Liver (tissue), 9 donors: Measurements from ENCODE around the gene TBC1D4. TPM values are rescaled to one million over a fixed set of nuclear protein-coding genes. Genes with fewer than 3 reads are reported as not detected.

Source experiments
- DNase-seq: peaks from one replicate; pipeline ENCODE4 v3.0.0-alpha.2; 2017; ENCODE audit warnings: low spot score
- H3K27ac ChIP-seq, 2 donors: one replicate each; pipeline ENCODE4 v1.7.0; 2013; ENCODE audit warnings: inconsistent platforms in 2 of 2, low read length in 2 of 2, control low read depth in 1 of 2, low read depth in 1 of 2, mild to moderate bottlenecking in 1 of 2
- H3K27me3 ChIP-seq, 4 donors: one replicate each; pipeline versions ENCODE4 v1.6.1 to v1.7.0; 2013; ENCODE audit warnings: low read length in 3 of 4, inconsistent platforms in 1 of 4, mild to moderate bottlenecking in 1 of 4, moderate library complexity in 1 of 4; ENCODE audit not compliant: control insufficient read depth in 4 of 4, insufficient read depth in 4 of 4
- H3K36me3 ChIP-seq, 4 donors: one replicate each; pipeline versions ENCODE4 v1.6.1 to v1.7.0; 2013; ENCODE audit warnings: low read length in 3 of 4, mild to moderate bottlenecking in 3 of 4, low read depth in 1 of 4, moderate library complexity in 1 of 4; ENCODE audit not compliant: control insufficient read depth in 4 of 4, insufficient read depth in 3 of 4
- H3K4me1 ChIP-seq, 4 donors: one replicate each; pipeline versions ENCODE4 v1.6.1 to v1.7.0; 2013; ENCODE audit warnings: low read length in 3 of 4, mild to moderate bottlenecking in 3 of 4, moderate library complexity in 1 of 4; ENCODE audit not compliant: control insufficient read depth in 4 of 4, insufficient read depth in 4 of 4
- H3K4me3 ChIP-seq, 3 donors: one replicate each; pipeline versions ENCODE4 v1.6.1 to v1.7.0; 2013; ENCODE audit warnings: low read length in 3 of 3, control low read depth in 1 of 3, low read depth in 1 of 3, mild to moderate bottlenecking in 1 of 3
- H3K9ac ChIP-seq, 2 donors: one replicate each; pipeline ENCODE4 v1.7.0; 2013; ENCODE audit warnings: low read length in 2 of 2, mild to moderate bottlenecking in 2 of 2, moderate library complexity in 2 of 2, control low read depth in 1 of 2, low read depth in 1 of 2
- H3K9me3 ChIP-seq, 4 donors: one replicate each; pipeline versions ENCODE4 v1.6.1 to v1.7.0; 2013; ENCODE audit warnings: low read length in 3 of 4; ENCODE audit not compliant: control insufficient read depth in 4 of 4
- ATF3 ChIP-seq: IDR thresholded peaks from 2 replicates; pipeline ENCODE4 v1.6.1; 2016; ENCODE audit warnings: antibody characterized with exemption
- CTCF ChIP-seq: fragments of 150-350 bp; IDR thresholded peaks from 2 replicates; pipeline ENCODE4 v1.5.1; 2017; ENCODE audit warnings: improper control_type of control experiment, low read depth, low read length; ENCODE audit not compliant: missing input control
- EGR1 ChIP-seq, 2 donors: IDR thresholded peaks; 2 replicates each; pipeline ENCODE4 v1.6.1; 2016 to 2018; ENCODE audit warnings: antibody characterized with exemption in 2 of 2, low read depth in 2 of 2
- FOXA1 ChIP-seq: IDR thresholded peaks from 2 replicates; pipeline ENCODE4 v1.6.1; 2016; ENCODE audit warnings: antibody characterized with exemption
- FOXA2 ChIP-seq: IDR thresholded peaks from 2 replicates; pipeline ENCODE4 v1.6.1; 2016; ENCODE audit warnings: antibody characterized with exemption
- GABPA ChIP-seq, 2 donors: IDR thresholded peaks in 1 of 2; conservative IDR thresholded peaks in 1 of 2; 2 replicates each; pipeline ENCODE4 v1.6.1; 2016; ENCODE audit warnings: antibody characterized with exemption in 2 of 2, mild to moderate bottlenecking in 1 of 2, moderate library complexity in 1 of 2
- HNF4A ChIP-seq, 2 donors: conservative IDR thresholded peaks; 2 replicates each; pipeline ENCODE4 v1.6.1; 2016; ENCODE audit warnings: antibody characterized with exemption in 2 of 2, mild to moderate bottlenecking in 2 of 2
- HNF4G ChIP-seq: IDR thresholded peaks from 2 replicates; pipeline ENCODE4 v1.6.1; 2016; ENCODE audit warnings: antibody characterized with exemption
- JUND ChIP-seq, 2 donors: IDR thresholded peaks; 2 replicates each; pipeline ENCODE4 v1.6.1; 2016; ENCODE audit warnings: antibody characterized with exemption in 2 of 2
- MAX ChIP-seq: IDR thresholded peaks from 2 replicates; pipeline ENCODE4 v1.6.1; 2016; ENCODE audit warnings: antibody characterized with exemption
- NR2F2 ChIP-seq: IDR thresholded peaks from 2 replicates; pipeline ENCODE4 v1.6.1; 2016; ENCODE audit warnings: antibody characterized with exemption
- RAD21 ChIP-seq, 2 donors: IDR thresholded peaks; 2 replicates each; pipeline ENCODE4 v1.6.1; 2016; ENCODE audit warnings: antibody characterized with exemption in 2 of 2, mild to moderate bottlenecking in 2 of 2
- REST ChIP-seq: IDR thresholded peaks from 2 replicates; pipeline ENCODE4 v1.6.1; 2016; ENCODE audit warnings: antibody characterized with exemption, mild to moderate bottlenecking
- RXRA ChIP-seq, 2 donors: IDR thresholded peaks; 2 replicates each; pipeline ENCODE4 v1.6.1; 2017 to 2018; ENCODE audit warnings: antibody characterized with exemption in 2 of 2, mild to moderate bottlenecking in 1 of 2
- SP1 ChIP-seq: IDR thresholded peaks from 2 replicates; pipeline ENCODE4 v1.6.1; 2018; ENCODE audit warnings: antibody characterized with exemption, mild to moderate bottlenecking
- TAF1 ChIP-seq: conservative IDR thresholded peaks from 2 replicates; pipeline ENCODE4 v1.6.1; 2016; ENCODE audit warnings: antibody characterized with exemption, mild to moderate bottlenecking
- YY1 ChIP-seq: IDR thresholded peaks from 2 replicates; pipeline ENCODE4 v1.6.1; 2016; ENCODE audit warnings: antibody characterized with exemption, mild to moderate bottlenecking
- ZBTB33 ChIP-seq: IDR thresholded peaks from 2 replicates; pipeline ENCODE4 v1.6.1; 2016; ENCODE audit warnings: antibody characterized with exemption
- WGBS: extraction: QIAGEN DNeasy Blood & Tissue Kit; methylation state at CpG from one replicate; pipeline ENCODE4 v1.1.7; 2013; 5-methylcytosine and 5-hydroxymethylcytosine counted together
- polyA plus RNA-seq, 2 donors: library from polyadenylated mRNA; stranded (reverse) in 1 of 2; unstranded in 1 of 2; fragments of 200-250 nt in 1 of 2; fragments of >200 nt in 1 of 2; fragmentation: Nextera tagmentation in 1 of 2; extraction: Ambion mirVana in 1 of 2; gene quantifications; one replicate each; pipeline versions ENCODE4 v1.2.1 to v1.2.3, GENCODE V29; 2013 to 2015
- total RNA-seq, 2 donors: library from RNA; depleted of rRNA; stranded (reverse); fragments of >200 nt; gene quantifications; one replicate each; pipeline ENCODE4 v1.2.3, GENCODE V29; 2014
- donor health status: healthy.
- donor health status: healthy.
- donor health status: healthy.
- donor health status: healthy.
- donor health status: healthy.

Gene TBC1D4
- total and polyA plus RNA-seq, 4 donors = 2.3 to 11.1 (median 6.5) TPM

- no peak for TF ChIP-seq EGR1 (IDR thresholded peaks at IDR 0.05; ENCODE audit: low read depth in 2 of 2)
- TF ChIP-seq FOXA1 = no peak
- TF ChIP-seq HNF4A (conservative IDR thresholded peaks at IDR 0.05) = no peak
- no peak for TF ChIP-seq YY1
- no peak for TF ChIP-seq FOXA2
These were observed 86.1 kb downstream of the TBC1D4 start (continued) for GRCh38 chr13:75395901-75396300.

- TF ChIP-seq MAX (no peak), HNF4G (no peak), NR2F2 (no peak), ATF3 (no peak), CTCF (no peak), RXRA (IDR thresholded peaks at IDR 0.05) (no peak), TAF1 (no peak), REST (no peak), RAD21 (IDR thresholded peaks at IDR 0.05) (no peak), SP1 (no peak), FOXA2 (no peak), JUND (IDR thresholded peaks at IDR 0.05) (no peak)
- Histone ChIP-seq H3K9me3 (no peaks in the 10 kb centered on the region), H3K27ac (no peak overlapping the region), H3K9ac (no peak overlapping the region), H3K36me3 (no peaks in the 10 kb centered on the region), H3K4me1 (peaks cover 0 to 3% (median 0%) of the 10 kb centered on the region in 4 donors), H3K27me3 (no peaks in the 10 kb centered on the region), H3K4me3 (no peak overlapping the region)
- DNase-seq = no peak
- WGBS = 64% methylated on average over 5 of the region's 5 CpGs
These were observed 86.9 kb downstream of the TBC1D4 start for GRCh38 chr13:75395066-75395465.

- no peaks in the 10 kb centered on the region for H3K36me3 ChIP-seq
- no peaks in the 10 kb centered on the region for H3K27me3 ChIP-seq
- H3K4me1 ChIP-seq = no peaks in the 10 kb centered on the region
- H3K9ac ChIP-seq = no peak overlapping the region
- DNase-seq = no peak
- H3K27ac ChIP-seq = no peak overlapping the region
- WGBS = 79% methylated on average over 5 of the region's 5 CpGs
- H3K4me3 ChIP-seq = no peak overlapping the region
- H3K9me3 ChIP-seq = no peaks in the 10 kb centered on the region
- TF ChIP-seq GABPA (IDR thresholded peaks at IDR 0.05 in 1 of 2, conservative IDR thresholded peaks at IDR 0.05 in 1 of 2) (no peak), JUND (IDR thresholded peaks at IDR 0.05) (no peak), MAX (no peak), ZBTB33 (no peak), HNF4A (conservative IDR thresholded peaks at IDR 0.05) (no peak), FOXA1 (no peak), TAF1 (no peak), RXRA (IDR thresholded peaks at IDR 0.05) (no peak), YY1 (no peak), NR2F2 (no peak), CTCF (no peak), SP1 (no peak), EGR1 (IDR thresholded peaks at IDR 0.05; ENCODE audit: low read depth in 2 of 2) (no peak), ATF3 (no peak), HNF4G (no peak)
These were observed 88.0 kb downstream of the TBC1D4 start for GRCh38 chr13:75393839-75394520.
